K562 (cell line): Measurements from ENCODE around the gene ATP5PO. TPM values are rescaled to one million over a fixed set of nuclear protein-coding genes. Genes with fewer than 3 reads are reported as not detected.
A peak's percentile ranks its signal among the peaks of the same experiment; 100 is the strongest.

Experiments used
- EHMT2 ChIP-seq: fragments of 450-650 bp; IDR thresholded peaks from 2 replicates; pipeline ENCODE4 v1.6.1; 2018; ENCODE audit warnings: antibody characterized with exemption
- ELF2 ChIP-seq: fragments of 250-450 bp; sonication (Bioruptor Pico); IDR thresholded peaks from 2 replicates; pipeline ENCODE4 v1.5.0; 2021; ENCODE audit warnings: mild to moderate bottlenecking
- EZH2 ChIP-seq: IDR thresholded peaks from 2 replicates; pipeline ENCODE4 v1.6.1; 2012; ENCODE audit warnings: low read depth, mild to moderate bottlenecking, inconsistent platforms, low read length, borderline replicate concordance
- FOSL1 ChIP-seq: fragments of 200-800 bp; sonication (Bioruptor generic); conservative IDR thresholded peaks from 2 replicates; pipeline ENCODE4 v1.6.1; 2016; ENCODE audit warnings: missing genetic modification characterization, missing compliant biosample characterization
- JUND ChIP-seq, 2 experiments: IDR thresholded peaks; 2 replicates in 1 of 2; 3 replicates in 1 of 2; pipeline ENCODE4 v1.6.1; 2011; ENCODE audit warnings: borderline replicate concordance in 2 of 2, low read depth in 2 of 2, low read length in 2 of 2, improper control_type of control experiment in 1 of 2, missing biosample characterization in 1 of 2, missing genetic modification characterization in 1 of 2, missing genetic modification reagents in 1 of 2
- PHF21A ChIP-seq: fragments of 450-650 bp; IDR thresholded peaks from 2 replicates; pipeline ENCODE4 v1.6.1; 2017; ENCODE audit warnings: low read depth, borderline replicate concordance
- PPARD ChIP-seq: fragments of 250-450 bp; sonication (Bioruptor Pico); IDR thresholded peaks from 2 replicates; pipeline ENCODE4 v1.8.0; 2022; ENCODE audit warnings: inconsistent platforms, mild to moderate bottlenecking, moderate library complexity
- RAD51 ChIP-seq: fragments of 450-650 bp; IDR thresholded peaks from 2 replicates; pipeline ENCODE4 v1.7.1; 2016; ENCODE audit warnings: low read depth, mild to moderate bottlenecking, borderline replicate concordance
- TFAM ChIP-seq: fragments of 250-450 bp; sonication (Bioruptor Pico); conservative IDR thresholded peaks from 2 replicates; pipeline ENCODE4 v1.5.0; 2021; ENCODE audit warnings: mild to moderate bottlenecking, moderate library complexity
- polyA plus RNA-seq, 8 experiments: library from polyadenylated mRNA; depleted of rRNA in 4 of 8; stranded (reverse) in 5 of 8; unstranded in 3 of 8; fragments of >200 nt; fragmentation: Nextera tagmentation in 2 of 8; fragmentation: Illumina TruSeq in 1 of 8; extraction: Ambion mirVana in 2 of 8; extraction: Trizol in 1 of 8; gene quantifications; 2 replicates each; pipeline versions ENCODE4 v1.2.1 to v1.2.3, GENCODE V29; 2011 to 2014; ENCODE audit warnings: inconsistent platforms in 1 of 8, missing spikeins in 1 of 8
- total RNA-seq, 7 experiments: library from RNA; depleted of rRNA in 6 of 7; stranded (reverse); fragments of >200 nt in 6 of 7; fragmentation: Illumina TruSeq in 2 of 7; extraction: Trizol in 2 of 7; gene quantifications; 2 replicates each; pipeline versions ENCODE4 v1.2.1 to v1.2.3, GENCODE V29; 2011 to 2021; ENCODE audit warnings: low replicate concordance in 1 of 7
- TF ChIP-seq, protein P1 (sequence below): fragments of 200-400 bp; formaldehyde crosslinking; IDR thresholded peaks from 2 replicates; pipeline ENCODE4 v1.6.1; 2017; ENCODE audit warnings: mild to moderate bottlenecking, low read depth, low read length, moderate library complexity
- TF ChIP-seq, protein P2 (sequence below): fragments of 250-450 bp; sonication (Bioruptor Pico); IDR thresholded peaks from 2 replicates; pipeline ENCODE4 v1.8.0; 2022; ENCODE audit warnings: inconsistent platforms, mild to moderate bottlenecking, moderate library complexity, borderline replicate concordance
- TF ChIP-seq, protein P3 (sequence below): sonication (generic); formaldehyde crosslinking; IDR thresholded peaks from 2 replicates; pipeline ENCODE4 v1.9.0; 2022; ENCODE audit warnings: mild to moderate bottlenecking, missing genetic modification reagents
- TF ChIP-seq, protein P4 (sequence below): fragments of 450-650 bp; formaldehyde crosslinking; IDR thresholded peaks from 2 replicates; pipeline ENCODE4 v1.4.0; 2020; ENCODE audit warnings: mild to moderate bottlenecking, mixed read lengths
- TF ChIP-seq, protein P5 (sequence below): sonication (generic); formaldehyde crosslinking; IDR thresholded peaks from 2 replicates; pipeline ENCODE4 v1.8.1; 2023; ENCODE audit warnings: mild to moderate bottlenecking, missing genetic modification reagents, moderate library complexity
- TF ChIP-seq, protein P6 (sequence below): fragments of 450-650 bp; formaldehyde crosslinking; IDR thresholded peaks from 2 replicates; pipeline ENCODE4 v1.4.0; 2020; ENCODE audit warnings: mild to moderate bottlenecking, moderate library complexity

Gene ATP5PO
- total and polyA plus RNA-seq, 9 of the 15 experiments (the other 6 are each of a cell fraction or from before 2014, with no cell fraction given), result 367 to 2,722 (median 808) TPM

DNA sequence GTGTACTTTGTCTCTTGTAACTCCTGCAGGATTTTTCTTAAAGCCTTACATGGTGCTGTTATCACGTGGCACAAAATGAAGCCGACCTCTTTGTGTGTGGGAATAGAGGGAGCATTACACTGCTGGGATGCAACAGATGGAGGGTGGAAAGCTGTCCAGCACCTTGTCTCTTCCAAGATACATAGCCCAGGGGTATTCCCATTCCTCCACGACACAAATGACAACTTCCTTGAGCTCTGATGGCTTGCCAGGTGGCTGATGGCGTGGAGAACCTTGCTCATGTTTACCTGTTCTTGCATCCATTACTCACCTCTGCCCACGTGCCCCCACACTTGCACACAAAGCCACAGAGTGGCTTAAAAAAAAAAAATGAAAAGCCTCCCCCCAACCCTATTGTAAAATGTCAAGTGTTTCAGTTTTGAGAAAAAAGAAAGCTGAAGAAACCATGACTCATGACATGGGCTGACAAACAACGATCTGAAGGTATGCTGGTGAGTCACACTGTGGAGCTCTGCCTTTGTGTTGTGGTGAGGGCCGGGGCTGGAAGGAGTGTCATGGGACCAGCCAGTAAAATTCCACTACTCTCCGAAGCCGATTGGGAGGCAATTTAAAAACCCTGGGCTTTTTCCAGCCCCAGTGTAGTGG, 32.0 kb upstream of the ATP5PO start (continued):
- TF ChIP-seq, protein P1, sequence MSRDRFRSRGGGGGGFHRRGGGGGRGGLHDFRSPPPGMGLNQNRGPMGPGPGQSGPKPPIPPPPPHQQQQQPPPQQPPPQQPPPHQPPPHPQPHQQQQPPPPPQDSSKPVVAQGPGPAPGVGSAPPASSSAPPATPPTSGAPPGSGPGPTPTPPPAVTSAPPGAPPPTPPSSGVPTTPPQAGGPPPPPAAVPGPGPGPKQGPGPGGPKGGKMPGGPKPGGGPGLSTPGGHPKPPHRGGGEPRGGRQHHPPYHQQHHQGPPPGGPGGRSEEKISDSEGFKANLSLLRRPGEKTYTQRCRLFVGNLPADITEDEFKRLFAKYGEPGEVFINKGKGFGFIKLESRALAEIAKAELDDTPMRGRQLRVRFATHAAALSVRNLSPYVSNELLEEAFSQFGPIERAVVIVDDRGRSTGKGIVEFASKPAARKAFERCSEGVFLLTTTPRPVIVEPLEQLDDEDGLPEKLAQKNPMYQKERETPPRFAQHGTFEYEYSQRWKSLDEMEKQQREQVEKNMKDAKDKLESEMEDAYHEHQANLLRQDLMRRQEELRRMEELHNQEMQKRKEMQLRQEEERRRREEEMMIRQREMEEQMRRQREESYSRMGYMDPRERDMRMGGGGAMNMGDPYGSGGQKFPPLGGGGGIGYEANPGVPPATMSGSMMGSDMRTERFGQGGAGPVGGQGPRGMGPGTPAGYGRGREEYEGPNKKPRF, result no peak
- TF ChIP-seq RAD51 (peak; percentile 69), EZH2 (no peak), PPARD (CRISPR knock-in tag) (no peak), EHMT2 (peak; percentile 43), TFAM (CRISPR knock-in tag) (no peak), ELF2 (CRISPR knock-in tag) (0 out of 2 replicates have a peak, but pooled peaks have one; percentile 24), PHF21A (no peak), FOSL1 (tag) (peak; percentile 100), JUND (IDR thresholded peaks at IDR 0.05; ENCODE audit: borderline replicate concordance, low read depth, low read length) (peak; percentile 99), JUND (tag; IDR thresholded peaks at IDR 0.05; ENCODE audit: borderline replicate concordance, low read depth, low read length) (peak; percentile 98)
- TF ChIP-seq, protein P2, sequence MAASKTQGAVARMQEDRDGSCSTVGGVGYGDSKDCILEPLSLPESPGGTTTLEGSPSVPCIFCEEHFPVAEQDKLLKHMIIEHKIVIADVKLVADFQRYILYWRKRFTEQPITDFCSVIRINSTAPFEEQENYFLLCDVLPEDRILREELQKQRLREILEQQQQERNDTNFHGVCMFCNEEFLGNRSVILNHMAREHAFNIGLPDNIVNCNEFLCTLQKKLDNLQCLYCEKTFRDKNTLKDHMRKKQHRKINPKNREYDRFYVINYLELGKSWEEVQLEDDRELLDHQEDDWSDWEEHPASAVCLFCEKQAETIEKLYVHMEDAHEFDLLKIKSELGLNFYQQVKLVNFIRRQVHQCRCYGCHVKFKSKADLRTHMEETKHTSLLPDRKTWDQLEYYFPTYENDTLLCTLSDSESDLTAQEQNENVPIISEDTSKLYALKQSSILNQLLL (CRISPR knock-in tag), result no peak
- TF ChIP-seq, protein P3, sequence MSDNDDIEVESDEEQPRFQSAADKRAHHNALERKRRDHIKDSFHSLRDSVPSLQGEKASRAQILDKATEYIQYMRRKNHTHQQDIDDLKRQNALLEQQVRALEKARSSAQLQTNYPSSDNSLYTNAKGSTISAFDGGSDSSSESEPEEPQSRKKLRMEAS (CRISPR knock-in tag), result peak; percentile 69
- TF ChIP-seq, protein P4, sequence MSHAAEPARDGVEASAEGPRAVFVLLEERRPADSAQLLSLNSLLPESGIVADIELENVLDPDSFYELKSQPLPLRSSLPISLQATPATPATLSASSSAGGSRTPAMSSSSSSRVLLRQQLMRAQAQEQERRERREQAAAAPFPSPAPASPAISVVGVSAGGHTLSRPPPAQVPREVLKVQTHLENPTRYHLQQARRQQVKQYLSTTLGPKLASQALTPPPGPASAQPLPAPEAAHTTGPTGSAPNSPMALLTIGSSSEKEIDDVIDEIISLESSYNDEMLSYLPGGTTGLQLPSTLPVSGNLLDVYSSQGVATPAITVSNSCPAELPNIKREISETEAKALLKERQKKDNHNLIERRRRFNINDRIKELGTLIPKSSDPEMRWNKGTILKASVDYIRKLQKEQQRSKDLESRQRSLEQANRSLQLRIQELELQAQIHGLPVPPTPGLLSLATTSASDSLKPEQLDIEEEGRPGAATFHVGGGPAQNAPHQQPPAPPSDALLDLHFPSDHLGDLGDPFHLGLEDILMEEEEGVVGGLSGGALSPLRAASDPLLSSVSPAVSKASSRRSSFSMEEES (CRISPR knock-in tag), result peak; percentile 59
- TF ChIP-seq, protein P5, sequence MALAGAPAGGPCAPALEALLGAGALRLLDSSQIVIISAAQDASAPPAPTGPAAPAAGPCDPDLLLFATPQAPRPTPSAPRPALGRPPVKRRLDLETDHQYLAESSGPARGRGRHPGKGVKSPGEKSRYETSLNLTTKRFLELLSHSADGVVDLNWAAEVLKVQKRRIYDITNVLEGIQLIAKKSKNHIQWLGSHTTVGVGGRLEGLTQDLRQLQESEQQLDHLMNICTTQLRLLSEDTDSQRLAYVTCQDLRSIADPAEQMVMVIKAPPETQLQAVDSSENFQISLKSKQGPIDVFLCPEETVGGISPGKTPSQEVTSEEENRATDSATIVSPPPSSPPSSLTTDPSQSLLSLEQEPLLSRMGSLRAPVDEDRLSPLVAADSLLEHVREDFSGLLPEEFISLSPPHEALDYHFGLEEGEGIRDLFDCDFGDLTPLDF (CRISPR knock-in tag), result no peak
- TF ChIP-seq, protein P6, sequence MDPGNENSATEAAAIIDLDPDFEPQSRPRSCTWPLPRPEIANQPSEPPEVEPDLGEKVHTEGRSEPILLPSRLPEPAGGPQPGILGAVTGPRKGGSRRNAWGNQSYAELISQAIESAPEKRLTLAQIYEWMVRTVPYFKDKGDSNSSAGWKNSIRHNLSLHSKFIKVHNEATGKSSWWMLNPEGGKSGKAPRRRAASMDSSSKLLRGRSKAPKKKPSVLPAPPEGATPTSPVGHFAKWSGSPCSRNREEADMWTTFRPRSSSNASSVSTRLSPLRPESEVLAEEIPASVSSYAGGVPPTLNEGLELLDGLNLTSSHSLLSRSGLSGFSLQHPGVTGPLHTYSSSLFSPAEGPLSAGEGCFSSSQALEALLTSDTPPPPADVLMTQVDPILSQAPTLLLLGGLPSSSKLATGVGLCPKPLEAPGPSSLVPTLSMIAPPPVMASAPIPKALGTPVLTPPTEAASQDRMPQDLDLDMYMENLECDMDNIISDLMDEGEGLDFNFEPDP (CRISPR knock-in tag), result 0 out of 2 replicates have a peak, but pooled peaks have one; percentile 10
